ENCODE measurements around the gene TRIL. TPM values are rescaled to one million over a fixed set of nuclear protein-coding genes. Genes with fewer than 3 reads are reported as not detected.

The TRIL gene
- total RNA-seq, 1 donor, result under 0.01 TPM

GRCh38 chr7:28957751-28958234 lies 337 bp downstream of the TRIL start:
- DNase-seq (ENCODE audit: low read depth), result no peak
- no peak for TF ChIP-seq CTCF (IDR thresholded peaks at IDR 0.05; ENCODE audit: insufficient read depth, low read depth, low read length)
- peak overlapping the region; percentile 49 for H3K4me3 ChIP-seq (ENCODE audit: low read depth, low read length)

- DNase-seq (ENCODE audit: low read depth), result no peak
- TF ChIP-seq CTCF (IDR thresholded peaks at IDR 0.05; ENCODE audit: insufficient read depth, low read depth, low read length), result no peak
- peak overlapping the region; percentile 41 for H3K4me3 ChIP-seq (ENCODE audit: low read depth, low read length)
These were observed 923 bp downstream of the TRIL start for GRCh38 chr7:28957064-28957750.

GRCh38 chr7:28956608-28957063 lies 1.5 kb downstream of the TRIL start:
- peak; percentile 40 for DNase-seq (ENCODE audit: low read depth)
- peak overlapping the region; percentile 41 for H3K4me3 ChIP-seq (ENCODE audit: low read depth, low read length)
- TF ChIP-seq CTCF (IDR thresholded peaks at IDR 0.05; ENCODE audit: insufficient read depth, low read depth, low read length), result peak; percentile 58

GRCh38 chr7:28955718-28956607 lies 2.2 kb downstream of the TRIL start:
- peak; percentile 24 for DNase-seq (ENCODE audit: low read depth)
- H3K4me3 ChIP-seq (ENCODE audit: low read depth, low read length), result peak overlapping the region; percentile 41
- peak; percentile 58 for TF ChIP-seq CTCF (IDR thresholded peaks at IDR 0.05; ENCODE audit: insufficient read depth, low read depth, low read length)

- no peak for DNase-seq (ENCODE audit: low read depth)
- no peak overlapping the region for H3K4me3 ChIP-seq (ENCODE audit: low read depth, low read length)
- TF ChIP-seq CTCF (IDR thresholded peaks at IDR 0.05; ENCODE audit: insufficient read depth, low read depth, low read length), result no peak
These were observed 2.8 kb downstream of the TRIL start for GRCh38 chr7:28955356-28955717.

- H3K4me3 ChIP-seq (ENCODE audit: low read depth, low read length), result no peak overlapping the region
- no peak for DNase-seq (ENCODE audit: low read depth)
- no peak for TF ChIP-seq CTCF (IDR thresholded peaks at IDR 0.05; ENCODE audit: insufficient read depth, low read depth, low read length)
These were observed 3.2 kb downstream of the TRIL start for GRCh38 chr7:28954946-28955345.
